Ovary (tissue), 9 donors: Measurements from ENCODE around the gene DAAM1. TPM values are rescaled to one million over a fixed set of nuclear protein-coding genes. Genes with fewer than 3 reads are reported as not detected.

Experiments used
- DNase-seq, 5 donors: peaks; one replicate each; pipeline ENCODE4 v3.0.0-alpha.2; 2019 to 2020
- H3K27ac ChIP-seq, 2 donors: fragments of 200-600 bp; one replicate each; pipeline versions ENCODE4 v1.5.1 to v1.8.0; 2019 to 2022
- H3K27me3 ChIP-seq: fragments of 200-600 bp; one replicate; pipeline ENCODE4 v1.8.0; 2022
- H3K36me3 ChIP-seq: fragments of 200-600 bp; sonication (generic); one replicate; pipeline ENCODE4 v1.5.1; 2019
- H3K4me1 ChIP-seq: one replicate; pipeline ENCODE4 v1.8.1; 2013; ENCODE audit warnings: mild to moderate bottlenecking, moderate library complexity; ENCODE audit not compliant: insufficient read depth
- H3K4me3 ChIP-seq: fragments of 200-600 bp; sonication (generic); one replicate; pipeline ENCODE4 v1.5.1; 2017
- H3K9me3 ChIP-seq, 2 donors: fragments of 200-600 bp in 1 of 2; sonication (generic) in 1 of 2; one replicate each; pipeline versions ENCODE4 v1.5.1 to v1.8.1; 2013 to 2019; ENCODE audit warnings: mild to moderate bottlenecking in 1 of 2, moderate library complexity in 1 of 2
- EP300 ChIP-seq: sonication (generic); formaldehyde crosslinking; IDR thresholded peaks from one replicate; pipeline ENCODE4 v1.6.1; 2017; ENCODE audit warnings: antibody characterized with exemption
- POLR2A ChIP-seq: fragments of 450-650 bp; IDR thresholded peaks from one replicate; pipeline ENCODE4 v1.6.1; 2017; ENCODE audit warnings: antibody characterized with exemption, mild to moderate bottlenecking, moderate library complexity
- WGBS, 3 donors: extraction: QIAGEN DNeasy Blood & Tissue Kit in 1 of 3; methylation state at CpG; one replicate each; pipeline versions ENCODE4 v1.1.5 to v1.1.7; 2013 to 2017; 5-methylcytosine and 5-hydroxymethylcytosine counted together
- intact Hi-C, 4 donors: fragments of 100-400 bp; cut with DNase I; formaldehyde crosslinking; loops; one replicate each; pipeline versions ENCODE4 v1.11.0 to v1.15.1; 2022 to 2023
- polyA plus RNA-seq, 2 donors: library from polyadenylated mRNA; stranded (reverse); fragments of 200-250 nt in 1 of 2; fragments of 350-450 nt in 1 of 2; fragmentation: Illumina TruSeq in 1 of 2; extraction: RNeasy Lipid Tissue Mini Kit (QIAGEN cat#74804) in 1 of 2; gene quantifications; one replicate each; pipeline ENCODE4 v1.2.3, GENCODE V29; 2013 to 2014
- total RNA-seq, 7 donors: library from RNA; depleted of rRNA in 2 of 7; stranded (reverse); fragments of >200 nt in 2 of 7; fragmentation: NEBNext Ultra II Directional in 3 of 7; extraction: Animal tissue kit (Norgen Biotek cat#: 25700) in 3 of 7; gene quantifications; one replicate each; pipeline versions ENCODE4 v1.1.0 to v1.2.4, GENCODE V29; 2016 to 2023
- TF ChIP-seq, protein P1 (sequence below), 3 donors: fragments of 450-650 bp in 2 of 3; fragments of 200-600 bp in 1 of 3; IDR thresholded peaks; one replicate each; pipeline versions ENCODE4 v1.5.1 to v1.8.0; 2016 to 2022; ENCODE audit warnings: antibody characterized with exemption in 3 of 3, mild to moderate bottlenecking in 1 of 3
- donor health status: DM: no; HTN: no; CAD: no; lungs with moderate emphysema.
- donor health status: DM: no; HTN: no; CAD: no.
- donor health status: Bipolar disorder and iron deficiency.
- donor health status: DM: yes; HTN: yes; CAD: no.
- donor health status: DM: no; HTN: no; CAD: no.
- donor health status: DM: yes; HTN: yes; CAD: no.

The DAAM1 gene
- total and polyA plus RNA-seq, 9 donors, result 19.0 to 83.3 (median 35.3) TPM

DNA sequence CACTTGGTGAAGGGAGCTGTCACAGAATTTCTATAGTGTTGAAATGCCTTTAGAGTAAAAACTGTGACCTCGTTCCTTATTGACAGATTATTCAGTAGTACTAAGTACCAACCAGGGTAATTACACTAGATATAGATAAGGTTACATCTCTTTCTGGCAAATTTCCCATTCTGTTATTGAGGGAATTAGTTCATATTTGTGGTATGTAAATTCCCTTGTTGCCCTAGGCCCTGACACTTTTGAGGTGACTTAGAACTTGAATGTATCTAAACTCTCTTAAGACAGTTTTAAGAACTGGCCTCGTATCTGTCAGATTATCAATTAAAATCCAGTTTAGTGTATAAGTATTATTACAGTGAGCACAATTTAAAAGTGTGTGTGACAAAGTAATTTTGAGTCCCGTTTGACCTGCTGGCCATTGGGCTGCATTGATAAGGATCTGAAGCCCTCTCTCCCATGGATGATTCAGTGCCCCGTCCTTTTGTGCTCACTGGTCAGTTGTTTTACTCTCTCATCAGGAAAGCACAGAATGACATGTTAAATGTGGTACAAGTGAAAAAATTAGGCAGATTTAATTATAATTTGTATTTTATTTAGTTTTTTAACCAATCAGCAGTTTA, 153.5 kb downstream of the DAAM1 start:
- no peaks in the 10 kb centered on the region for H3K36me3 ChIP-seq
- no peaks in the 10 kb centered on the region for H3K27me3 ChIP-seq
- peaks cover 4% of the 10 kb centered on the region for H3K4me1 ChIP-seq
- no peak overlapping the region for H3K27ac ChIP-seq
- 93 to 95% (median 95%) methylated on average over 4 of the region's 4 CpGs for WGBS, 3 donors
- no peaks in the 10 kb centered on the region for H3K9me3 ChIP-seq
- no peak for DNase-seq
- no peak for TF ChIP-seq EP300
- intact Hi-C loops, result no loop called here
- H3K4me3 ChIP-seq, result no peak overlapping the region

DNA sequence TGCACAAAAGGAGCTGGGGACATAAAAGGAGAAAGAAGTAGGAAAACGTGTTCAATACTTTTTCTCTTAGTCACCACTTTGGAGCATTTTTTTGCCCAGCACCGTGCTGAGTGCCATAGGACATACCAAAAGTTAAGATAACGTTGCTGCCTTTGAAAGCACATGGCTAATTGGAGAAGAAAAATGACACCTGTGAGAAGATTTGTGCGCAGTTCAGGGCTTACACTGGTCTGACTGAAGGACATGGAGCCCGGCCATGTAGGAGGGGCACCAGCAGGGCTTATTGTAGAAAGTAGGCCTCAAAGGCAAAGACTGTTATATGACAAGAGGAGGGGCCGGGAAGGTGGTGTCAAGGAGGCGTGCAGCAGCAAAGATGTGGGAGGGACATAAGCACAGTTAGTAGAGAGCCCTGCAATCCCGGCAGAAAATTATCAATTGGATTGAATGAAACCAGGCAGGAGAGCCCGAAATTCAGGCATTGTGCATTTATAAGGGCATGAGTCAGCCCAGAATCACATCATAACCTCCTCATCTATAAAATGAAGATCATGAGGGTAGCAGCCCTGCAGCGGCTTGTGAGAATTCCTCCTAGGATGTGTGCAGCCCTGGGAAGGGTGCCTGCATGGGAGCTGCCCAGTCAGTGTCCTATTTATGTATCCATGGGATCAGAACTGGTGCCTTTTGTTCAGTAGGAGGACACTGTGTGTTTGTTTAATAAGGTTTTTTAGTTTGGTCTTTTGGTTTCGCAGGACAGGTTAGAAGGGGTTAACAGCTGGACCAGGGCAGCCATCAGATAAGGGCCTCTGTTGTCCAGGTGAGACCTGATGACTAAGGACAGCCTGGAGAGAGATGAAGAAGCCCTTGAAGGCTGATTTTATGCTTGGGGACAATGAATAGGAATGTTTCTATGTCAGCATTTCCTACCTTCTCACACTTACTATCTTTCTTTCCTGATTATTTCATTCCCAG, 154.3 kb downstream of the DAAM1 start:
- Histone ChIP-seq H3K4me3 (no peak overlapping the region), H3K9me3 (no peaks in the 10 kb centered on the region), H3K4me1 (no peaks in the 10 kb centered on the region), H3K27me3 (no peaks in the 10 kb centered on the region), H3K36me3 (no peaks in the 10 kb centered on the region), H3K27ac (no peak overlapping the region)
- intact Hi-C loops, result no loop called here
- WGBS, 3 donors, result 67 to 73% (median 68%) methylated on average over 11 of the region's 11 CpGs
- TF ChIP-seq, protein P1, sequence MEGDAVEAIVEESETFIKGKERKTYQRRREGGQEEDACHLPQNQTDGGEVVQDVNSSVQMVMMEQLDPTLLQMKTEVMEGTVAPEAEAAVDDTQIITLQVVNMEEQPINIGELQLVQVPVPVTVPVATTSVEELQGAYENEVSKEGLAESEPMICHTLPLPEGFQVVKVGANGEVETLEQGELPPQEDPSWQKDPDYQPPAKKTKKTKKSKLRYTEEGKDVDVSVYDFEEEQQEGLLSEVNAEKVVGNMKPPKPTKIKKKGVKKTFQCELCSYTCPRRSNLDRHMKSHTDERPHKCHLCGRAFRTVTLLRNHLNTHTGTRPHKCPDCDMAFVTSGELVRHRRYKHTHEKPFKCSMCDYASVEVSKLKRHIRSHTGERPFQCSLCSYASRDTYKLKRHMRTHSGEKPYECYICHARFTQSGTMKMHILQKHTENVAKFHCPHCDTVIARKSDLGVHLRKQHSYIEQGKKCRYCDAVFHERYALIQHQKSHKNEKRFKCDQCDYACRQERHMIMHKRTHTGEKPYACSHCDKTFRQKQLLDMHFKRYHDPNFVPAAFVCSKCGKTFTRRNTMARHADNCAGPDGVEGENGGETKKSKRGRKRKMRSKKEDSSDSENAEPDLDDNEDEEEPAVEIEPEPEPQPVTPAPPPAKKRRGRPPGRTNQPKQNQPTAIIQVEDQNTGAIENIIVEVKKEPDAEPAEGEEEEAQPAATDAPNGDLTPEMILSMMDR (IDR thresholded peaks at IDR 0.05), result no peak
- no peak for TF ChIP-seq POLR2A
- TF ChIP-seq EP300, result no peak
- no peak for DNase-seq

DNA sequence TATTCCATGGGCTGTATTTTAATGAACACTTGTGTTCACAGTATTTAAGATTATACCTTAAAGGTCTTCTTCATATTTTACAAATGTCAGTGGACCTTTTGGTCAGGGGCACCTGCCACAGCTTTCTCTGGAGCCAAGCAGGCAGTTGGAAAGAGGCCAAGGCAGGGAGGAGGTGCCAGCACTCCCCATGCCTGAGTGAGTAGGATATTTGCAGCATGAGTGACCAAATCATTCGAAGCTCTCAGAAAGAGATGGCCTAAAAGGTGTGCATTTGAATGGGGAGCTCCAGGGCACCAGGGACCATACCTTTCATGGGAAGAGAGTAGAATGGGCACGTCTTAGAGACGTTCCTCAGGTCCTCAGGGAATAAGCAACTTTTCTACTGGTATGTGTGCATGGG, 155.1 kb downstream of the DAAM1 start:
- H3K9me3 ChIP-seq, result no peaks in the 10 kb centered on the region
- intact Hi-C loops, result no loop called here
- H3K4me3 ChIP-seq, result no peak overlapping the region
- peaks cover 3% of the 10 kb centered on the region for H3K4me1 ChIP-seq
- no peak for TF ChIP-seq POLR2A
- no peaks in the 10 kb centered on the region for H3K36me3 ChIP-seq
- DNase-seq, result no peak
- no peaks in the 10 kb centered on the region for H3K27me3 ChIP-seq
- WGBS, 3 donors, result 71 to 83% (median 77%) methylated on average over 3 of the region's 3 CpGs
- no peak overlapping the region for H3K27ac ChIP-seq

DNA sequence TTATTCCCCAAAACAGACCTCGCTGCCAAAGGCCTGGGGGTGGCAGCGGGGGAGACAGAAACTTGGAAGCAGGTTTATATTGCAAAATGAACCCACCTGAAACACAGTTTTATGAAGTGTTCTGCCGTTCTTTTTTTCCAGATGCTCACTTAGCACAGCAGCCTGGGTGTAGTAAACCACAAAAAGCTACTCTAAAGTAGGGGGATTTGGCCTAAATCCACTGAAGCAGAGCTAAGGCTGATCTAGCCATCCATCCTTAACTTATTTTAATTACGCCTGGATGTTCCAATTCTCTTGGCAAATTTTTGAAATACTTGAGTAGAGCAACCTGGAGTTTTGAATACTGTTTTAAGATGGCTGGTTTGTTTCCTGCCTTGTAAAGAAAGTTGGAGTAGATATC, 155.5 kb downstream of the DAAM1 start:
- Histone ChIP-seq H3K36me3 (no peaks in the 10 kb centered on the region), H3K27me3 (no peaks in the 10 kb centered on the region), H3K9me3 (no peaks in the 10 kb centered on the region), H3K4me3 (no peak overlapping the region), H3K4me1 (peaks cover 6% of the 10 kb centered on the region), H3K27ac (no peak overlapping the region)
- intact Hi-C loops, result no loop called here
- TF ChIP-seq EP300, result no peak
- TF ChIP-seq, protein P1 (IDR thresholded peaks at IDR 0.05), result no peak
- no peak for TF ChIP-seq POLR2A
- 65 to 77% (median 76%) methylated on average over 4 of the region's 4 CpGs for WGBS, 3 donors
- DNase-seq, result no peak

DNA sequence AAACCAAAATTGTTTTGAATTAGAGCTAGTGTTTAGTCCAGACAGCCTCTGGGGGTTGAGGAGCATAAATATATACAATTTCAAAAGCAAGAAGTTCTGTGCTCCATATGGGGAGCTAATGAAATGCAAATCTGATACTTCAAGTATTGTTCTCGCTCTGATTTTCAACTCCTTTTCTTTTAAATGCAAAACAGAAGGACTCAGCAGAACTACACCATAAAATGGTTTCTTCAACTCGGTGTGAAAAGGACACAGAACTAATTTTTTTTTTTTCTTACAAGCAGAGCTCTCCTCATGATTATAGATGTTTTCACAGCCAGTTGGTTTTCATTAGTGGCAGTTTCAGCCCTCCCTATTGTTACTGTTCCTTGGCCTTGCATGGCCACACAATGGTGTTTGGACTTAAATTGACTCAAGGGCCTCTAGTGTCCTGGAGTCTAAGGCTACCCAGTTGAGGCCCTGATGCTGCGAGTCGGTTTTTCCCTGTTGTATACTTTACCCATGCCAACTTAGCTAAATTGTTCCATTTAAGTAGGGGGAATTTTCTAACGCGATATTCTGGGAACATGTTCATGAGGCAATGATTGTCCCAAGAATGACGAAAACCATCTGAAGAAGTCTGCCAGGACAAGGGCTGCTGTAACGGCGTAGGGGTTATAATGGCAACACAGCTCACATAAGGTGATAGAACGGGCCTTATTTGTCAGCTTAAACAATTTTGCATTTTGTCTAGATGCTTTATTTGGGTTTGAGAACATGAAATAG, 156.4 kb downstream of the DAAM1 start:
- Histone ChIP-seq H3K9me3 (no peaks in the 10 kb centered on the region), H3K4me3 (no peak overlapping the region), H3K27ac (no peak overlapping the region), H3K27me3 (no peaks in the 10 kb centered on the region), H3K36me3 (no peaks in the 10 kb centered on the region), H3K4me1 (peaks cover 10% of the 10 kb centered on the region)
- no peak for DNase-seq
- TF ChIP-seq POLR2A (no peak), EP300 (no peak)
- intact Hi-C loops, result no loop called here
- 88 to 90% (median 90%) methylated on average over 10 of the region's 10 CpGs for WGBS, 3 donors
